MM.1S (cell line): ENCODE results near the gene CDCA8.

ENCODE experiments used
- DNase-seq: peaks from one replicate; pipeline ENCODE4 v3.0.0-alpha.2; 2015
- H2AFZ ChIP-seq: fragments of 300-600 bp; sonication (generic); 2 replicates; pipeline ENCODE4 v1.6.0; 2016; ENCODE audit warnings: antibody characterized with exemption, low read length
- H3F3A ChIP-seq: fragments of 300-600 bp; sonication (generic); 2 replicates; pipeline ENCODE4 v1.6.1; 2016; ENCODE audit warnings: mild to moderate bottlenecking, antibody characterized with exemption, low read length, moderate library complexity, mixed read lengths; ENCODE audit not compliant: insufficient read depth
- H3K27ac ChIP-seq: fragments of 300-600 bp; sonication (generic); 2 replicates; pipeline ENCODE4 v1.5.1; 2016; ENCODE audit warnings: mild to moderate bottlenecking, low read length
- H3K27me3 ChIP-seq: fragments of 300-600 bp; sonication (generic); replicated peaks from 2 replicates; pipeline ENCODE4 v1.6.0; 2016; ENCODE audit warnings: low read length; ENCODE audit not compliant: insufficient read depth
- H3K36me3 ChIP-seq: fragments of 300-600 bp; sonication (generic); replicated peaks from 2 replicates; pipeline ENCODE4 v1.6.1; 2016; ENCODE audit warnings: mild to moderate bottlenecking, low read length, mixed read lengths; ENCODE audit not compliant: insufficient read depth
- H3K4me1 ChIP-seq: fragments of 300-600 bp; sonication (generic); 2 replicates; pipeline ENCODE4 v1.6.1; 2016; ENCODE audit warnings: low read length, mixed read lengths
- H3K4me2 ChIP-seq: fragments of 300-600 bp; sonication (generic); 2 replicates; pipeline ENCODE4 v1.6.0; 2016; ENCODE audit warnings: low read depth, low read length
- H3K4me3 ChIP-seq: fragments of 300-600 bp; sonication (generic); 2 replicates; pipeline ENCODE4 v1.5.1; 2016; ENCODE audit warnings: low read length, mixed read lengths
- H3K79me2 ChIP-seq: fragments of 300-600 bp; sonication (generic); 2 replicates; pipeline ENCODE4 v1.6.1; 2016; ENCODE audit warnings: mixed run types, low read length, mixed read lengths
- H3K9ac ChIP-seq: fragments of 300-600 bp; sonication (generic); 2 replicates; pipeline ENCODE4 v1.6.1; 2016; ENCODE audit warnings: low read length, mixed read lengths
- H3K9me2 ChIP-seq: fragments of 300-600 bp; sonication (generic); replicated peaks from 2 replicates; pipeline ENCODE4 v1.6.1; 2016; ENCODE audit warnings: mild to moderate bottlenecking, low read length, mixed read lengths; ENCODE audit not compliant: insufficient read depth
- H3K9me3 ChIP-seq: fragments of 300-600 bp; sonication (generic); replicated peaks from 2 replicates; pipeline ENCODE4 v1.6.1; 2016; ENCODE audit warnings: mild to moderate bottlenecking, low read length, mixed read lengths; ENCODE audit not compliant: insufficient read depth
- H4K20me1 ChIP-seq: fragments of 300-600 bp; sonication (generic); 2 replicates; pipeline ENCODE4 v1.6.1; 2016; ENCODE audit warnings: mild to moderate bottlenecking, low read length, moderate library complexity, mixed read lengths; ENCODE audit not compliant: insufficient read depth
- EZH2 ChIP-seq: fragments of 300-600 bp; sonication (generic); optimal IDR thresholded peaks from 2 replicates; pipeline ENCODE3; 2017; ENCODE audit warnings: low read depth, mild to moderate bottlenecking, antibody characterized with exemption, low read length, mixed read lengths
- EZH2phosphoT487 ChIP-seq: fragments of 300-600 bp; sonication (generic); IDR thresholded peaks from 2 replicates; pipeline ENCODE4 v1.6.1; 2018; ENCODE audit warnings: antibody characterized with exemption, low read length
- TF ChIP-seq, protein P1 (sequence below): fragments of 300-600 bp; sonication (generic); IDR thresholded peaks from 2 replicates; pipeline ENCODE4 v1.5.1; 2016; ENCODE audit warnings: antibody characterized with exemption, low read length, mixed read lengths

Gene CDCA8

DNA sequence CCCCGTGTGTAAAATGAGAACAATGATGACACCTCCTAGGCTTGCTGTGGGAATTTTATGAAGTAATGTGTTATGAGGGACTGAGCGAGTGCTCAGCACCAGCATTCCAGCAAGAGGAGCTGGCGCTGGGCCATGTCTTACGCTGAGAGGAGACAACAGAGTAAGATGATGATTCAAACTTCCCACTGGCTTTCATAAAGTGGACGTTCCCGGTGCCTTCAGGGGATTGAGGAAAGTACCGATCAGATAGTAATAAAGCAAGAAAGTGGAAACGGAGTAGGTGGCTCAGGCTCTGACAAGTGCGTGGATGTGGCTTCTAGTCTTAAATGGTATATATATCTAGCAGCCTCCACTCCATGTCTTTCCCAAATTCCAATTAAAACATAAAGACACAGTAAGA lies 48.8 kb downstream of the CDCA8 start:
- Histone ChIP-seq H4K20me1 (no peaks in the 10 kb centered on the region), H3K4me3 (no peak overlapping the region), H3K27me3 (no peaks in the 10 kb centered on the region), H3K27ac (no peak overlapping the region), H3K9me3 (no peaks in the 10 kb centered on the region), H3K79me2 (no peaks in the 10 kb centered on the region), H3F3A (peaks cover 18% of the 10 kb centered on the region), H3K9ac (no peak overlapping the region), H2AFZ (no peak overlapping the region), H3K4me1 (peaks cover 11% of the 10 kb centered on the region; the same call in 1 of the 2 replicates), H3K36me3 (no peaks in the 10 kb centered on the region), H3K9me2 (no peaks in the 10 kb centered on the region), H3K4me2 (no peak overlapping the region)
- no peak for DNase-seq
- TF ChIP-seq, protein P1, sequence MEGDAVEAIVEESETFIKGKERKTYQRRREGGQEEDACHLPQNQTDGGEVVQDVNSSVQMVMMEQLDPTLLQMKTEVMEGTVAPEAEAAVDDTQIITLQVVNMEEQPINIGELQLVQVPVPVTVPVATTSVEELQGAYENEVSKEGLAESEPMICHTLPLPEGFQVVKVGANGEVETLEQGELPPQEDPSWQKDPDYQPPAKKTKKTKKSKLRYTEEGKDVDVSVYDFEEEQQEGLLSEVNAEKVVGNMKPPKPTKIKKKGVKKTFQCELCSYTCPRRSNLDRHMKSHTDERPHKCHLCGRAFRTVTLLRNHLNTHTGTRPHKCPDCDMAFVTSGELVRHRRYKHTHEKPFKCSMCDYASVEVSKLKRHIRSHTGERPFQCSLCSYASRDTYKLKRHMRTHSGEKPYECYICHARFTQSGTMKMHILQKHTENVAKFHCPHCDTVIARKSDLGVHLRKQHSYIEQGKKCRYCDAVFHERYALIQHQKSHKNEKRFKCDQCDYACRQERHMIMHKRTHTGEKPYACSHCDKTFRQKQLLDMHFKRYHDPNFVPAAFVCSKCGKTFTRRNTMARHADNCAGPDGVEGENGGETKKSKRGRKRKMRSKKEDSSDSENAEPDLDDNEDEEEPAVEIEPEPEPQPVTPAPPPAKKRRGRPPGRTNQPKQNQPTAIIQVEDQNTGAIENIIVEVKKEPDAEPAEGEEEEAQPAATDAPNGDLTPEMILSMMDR: no peak
- TF ChIP-seq EZH2phosphoT487 (no peak), EZH2 (no peak)

DNA sequence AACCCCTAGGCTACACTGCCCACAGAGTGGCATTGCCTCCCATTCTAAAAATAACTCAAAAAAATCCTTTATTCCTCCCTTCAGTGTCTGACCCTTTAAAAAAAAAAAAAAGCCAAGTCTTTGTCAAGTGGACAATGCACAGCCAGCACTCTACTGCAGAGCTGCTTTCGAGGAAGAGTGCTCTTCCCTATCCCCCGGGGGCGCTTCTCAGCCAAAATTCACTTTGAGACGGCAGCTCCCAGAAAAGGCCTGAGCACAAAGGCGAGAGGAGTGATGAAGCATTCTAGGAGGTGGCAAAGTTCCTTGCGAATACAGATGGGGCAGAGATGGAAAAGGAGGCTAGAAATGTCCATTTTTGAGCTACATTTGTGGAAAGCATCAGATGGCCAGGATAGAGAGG lies 49.3 kb downstream of the CDCA8 start:
- no peak overlapping the region for H3K4me3 ChIP-seq
- TF ChIP-seq, protein P1: no peak
- TF ChIP-seq EZH2phosphoT487 (no peak), EZH2 (no peak)
- H3K27ac ChIP-seq: no peak overlapping the region
- H3K4me1 ChIP-seq: peaks cover 11% of the 10 kb centered on the region; the same call in 1 of the 2 replicates
- peaks cover 18% of the 10 kb centered on the region for H3F3A ChIP-seq
- no peaks in the 10 kb centered on the region for H3K9me2 ChIP-seq
- H2AFZ ChIP-seq: no peak overlapping the region
- no peak overlapping the region for H3K4me2 ChIP-seq
- no peaks in the 10 kb centered on the region for H3K36me3 ChIP-seq
- no peaks in the 10 kb centered on the region for H3K27me3 ChIP-seq
- no peaks in the 10 kb centered on the region for H3K79me2 ChIP-seq
- H4K20me1 ChIP-seq: no peaks in the 10 kb centered on the region
- DNase-seq: no peak
- H3K9ac ChIP-seq: no peak overlapping the region
- H3K9me3 ChIP-seq: no peaks in the 10 kb centered on the region

DNA sequence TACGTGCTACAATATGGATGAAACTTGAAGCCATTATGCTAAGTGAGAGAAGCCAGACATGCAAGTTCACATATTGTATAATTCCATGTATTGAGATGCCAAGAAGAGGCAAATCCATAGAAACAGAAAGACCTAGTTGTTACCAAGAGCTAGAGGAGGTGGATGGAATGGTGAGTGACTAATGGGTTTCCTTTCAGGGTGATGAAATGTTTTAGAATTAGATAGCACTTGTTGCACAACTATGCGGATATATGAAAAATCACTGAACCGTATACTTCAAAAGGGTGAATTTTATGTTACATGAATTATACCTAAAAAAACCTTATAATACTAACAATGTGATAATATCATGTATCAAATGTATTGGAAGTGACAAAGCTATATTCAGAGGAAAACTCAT lies 54.5 kb downstream of the CDCA8 start:
- Histone ChIP-seq H3K4me1 (no peaks in the 10 kb centered on the region), H3K36me3 (no peaks in the 10 kb centered on the region), H4K20me1 (no peaks in the 10 kb centered on the region), H2AFZ (no peak overlapping the region), H3F3A (no peaks in the 10 kb centered on the region), H3K27ac (no peak overlapping the region), H3K4me2 (no peak overlapping the region), H3K9ac (no peak overlapping the region), H3K4me3 (no peak overlapping the region), H3K27me3 (no peaks in the 10 kb centered on the region), H3K79me2 (no peaks in the 10 kb centered on the region), H3K9me2 (no peaks in the 10 kb centered on the region), H3K9me3 (no peaks in the 10 kb centered on the region)
- TF ChIP-seq EZH2 (no peak), EZH2phosphoT487 (no peak)
- TF ChIP-seq, protein P1: no peak
- DNase-seq: no peak
